ENCODE results near the gene SLC41A3. TPM values are rescaled to one million over a fixed set of nuclear protein-coding genes. Genes with fewer than 3 reads are reported as not detected.
A peak's percentile ranks its signal among the peaks of the same experiment; 100 is the strongest.

SLC41A3 gene
- polyA plus RNA-seq, 3 donors: 2.8 to 18.2 (median 13.6) TPM

DNA sequence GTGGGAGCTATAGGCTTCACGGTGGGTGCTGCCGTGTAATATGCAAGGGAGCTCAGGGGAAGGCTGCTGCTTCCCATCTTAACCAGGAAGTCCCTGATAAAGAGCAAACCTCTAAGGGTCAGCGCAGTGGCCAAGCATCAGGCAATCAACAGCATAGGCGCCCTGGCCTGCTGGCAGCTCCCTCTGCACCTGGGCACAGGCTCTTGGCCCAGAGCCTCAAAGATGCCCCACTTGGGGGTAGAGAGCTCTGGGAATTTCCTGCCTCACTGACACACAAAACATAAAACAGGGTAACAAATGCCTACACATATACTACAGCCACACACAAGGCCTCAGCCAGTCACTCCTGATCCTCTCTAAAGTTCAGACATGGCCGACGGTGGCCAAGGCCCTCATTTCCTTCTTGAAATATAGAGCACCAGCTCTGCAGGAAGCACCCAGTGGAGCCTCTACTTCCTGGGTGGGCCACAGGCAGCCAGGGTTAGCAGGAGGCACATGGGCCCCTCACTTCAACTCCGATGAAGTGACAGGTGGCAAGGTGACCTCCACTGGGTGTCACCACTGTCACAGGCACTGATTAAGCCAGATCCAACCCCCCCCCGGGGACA is 20.5 kb downstream of the SLC41A3 start:
- H3K36me3 Mint-ChIP-seq: peaks cover 15 to 31% of the 10 kb centered on the region in 2 donors
- WGBS (ENCODE audit: insufficient coverage): 68% methylated on average over 6 of the region's 8 CpGs
- no peak overlapping the region for H3K4me3 ChIP-seq (replicated peaks in 1 of 3; ENCODE audit: low read depth in 2 of 3, low read length in 3 of 3)
- H3K79me2 ChIP-seq (ENCODE audit: insufficient read depth, low read length): no peaks in the 10 kb centered on the region
- H3K4me3 Mint-ChIP-seq: no peak overlapping the region
- no peaks in the 10 kb centered on the region for H3K9me3 Mint-ChIP-seq
- H3K27ac ChIP-seq (ENCODE audit: low read depth in 1 of 2, low read length in 2 of 2): no peak overlapping the region
- no peak overlapping the region for H3K27ac Mint-ChIP-seq
- TF ChIP-seq, protein P1, sequence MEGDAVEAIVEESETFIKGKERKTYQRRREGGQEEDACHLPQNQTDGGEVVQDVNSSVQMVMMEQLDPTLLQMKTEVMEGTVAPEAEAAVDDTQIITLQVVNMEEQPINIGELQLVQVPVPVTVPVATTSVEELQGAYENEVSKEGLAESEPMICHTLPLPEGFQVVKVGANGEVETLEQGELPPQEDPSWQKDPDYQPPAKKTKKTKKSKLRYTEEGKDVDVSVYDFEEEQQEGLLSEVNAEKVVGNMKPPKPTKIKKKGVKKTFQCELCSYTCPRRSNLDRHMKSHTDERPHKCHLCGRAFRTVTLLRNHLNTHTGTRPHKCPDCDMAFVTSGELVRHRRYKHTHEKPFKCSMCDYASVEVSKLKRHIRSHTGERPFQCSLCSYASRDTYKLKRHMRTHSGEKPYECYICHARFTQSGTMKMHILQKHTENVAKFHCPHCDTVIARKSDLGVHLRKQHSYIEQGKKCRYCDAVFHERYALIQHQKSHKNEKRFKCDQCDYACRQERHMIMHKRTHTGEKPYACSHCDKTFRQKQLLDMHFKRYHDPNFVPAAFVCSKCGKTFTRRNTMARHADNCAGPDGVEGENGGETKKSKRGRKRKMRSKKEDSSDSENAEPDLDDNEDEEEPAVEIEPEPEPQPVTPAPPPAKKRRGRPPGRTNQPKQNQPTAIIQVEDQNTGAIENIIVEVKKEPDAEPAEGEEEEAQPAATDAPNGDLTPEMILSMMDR (IDR thresholded peaks at IDR 0.05): no peak
- no peak overlapping the region for H2AFZ ChIP-seq (ENCODE audit: insufficient read depth, low read depth, low read length, poor library complexity, severe bottlenecking)
- intact Hi-C loops (cut with micrococcal nuclease): no loop called here
- H4K20me1 ChIP-seq (ENCODE audit: insufficient read depth, low read length): no peaks in the 10 kb centered on the region
- H3K9me3 ChIP-seq (replicated peaks in 1 of 2; ENCODE audit: control insufficient read depth in 1 of 2, insufficient read depth in 1 of 2, low read length in 2 of 2): no peaks in the 10 kb centered on the region
- no peak for DNase-seq
- no peaks in the 10 kb centered on the region for H3K27me3 ChIP-seq (ENCODE audit: control insufficient read depth in 2 of 2, insufficient read depth in 2 of 2, low read length in 2 of 2)
- H3K4me1 ChIP-seq (ENCODE audit: control insufficient read depth in 1 of 2, insufficient read depth in 2 of 2, low read length in 2 of 2): no peaks in the 10 kb centered on the region
- no peaks in the 10 kb centered on the region for H3K36me3 ChIP-seq (replicated peaks in 1 of 2; ENCODE audit: control insufficient read depth in 1 of 2, insufficient read depth in 2 of 2, low read length in 2 of 2)
- no peak overlapping the region for H3K4me2 ChIP-seq (replicated peaks; ENCODE audit: extremely low read depth, low read length, poor library complexity, severe bottlenecking)
- peaks cover 14% of the 10 kb centered on the region for H3K4me1 Mint-ChIP-seq
- H3K9ac ChIP-seq (ENCODE audit: insufficient read depth, low read length, poor library complexity, severe bottlenecking): no peak overlapping the region
- peaks cover 0 to 2% (median 0%) of the 10 kb centered on the region in 3 donors for H3K27me3 Mint-ChIP-seq (ENCODE audit: low read depth in 3 of 3)

DNA sequence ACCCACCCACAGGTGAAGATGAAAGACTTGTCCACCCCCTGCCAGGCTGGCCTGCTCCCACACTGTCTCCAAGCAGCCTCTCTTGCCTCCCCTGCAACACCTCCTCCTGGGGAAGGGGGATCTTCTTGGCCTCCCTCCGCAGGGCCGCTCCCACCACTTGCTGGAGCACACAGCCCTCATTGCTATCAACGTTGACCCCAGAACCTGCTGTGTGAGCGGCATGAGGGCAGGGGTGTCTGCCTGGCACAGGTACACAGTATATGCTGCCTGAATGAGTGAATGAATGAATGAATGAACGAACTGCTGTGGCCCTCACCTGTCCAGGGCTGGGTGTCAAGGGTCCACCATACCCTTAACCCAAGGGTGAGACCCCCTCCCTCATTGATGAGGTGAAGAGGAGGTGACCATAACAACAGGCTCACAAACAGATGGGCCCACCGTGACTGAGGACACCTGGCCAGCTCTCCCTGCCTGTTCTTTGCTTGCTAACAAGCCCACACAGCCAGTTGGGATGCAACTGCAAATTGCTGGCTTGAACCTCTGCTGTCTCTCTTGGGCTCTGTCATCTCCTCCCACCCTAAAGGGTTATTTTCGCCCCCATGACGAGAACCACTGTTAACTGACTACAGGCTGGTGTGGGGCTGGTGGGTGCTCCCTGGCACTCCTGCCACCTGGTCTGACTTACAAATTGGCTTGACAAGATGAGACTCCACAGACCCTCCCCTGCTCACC is 22.5 kb downstream of the SLC41A3 start:
- Histone ChIP-seq H3K36me3 (replicated peaks in 1 of 2; ENCODE audit: control insufficient read depth in 1 of 2, insufficient read depth in 2 of 2, low read length in 2 of 2) (no peaks in the 10 kb centered on the region), H2AFZ (ENCODE audit: insufficient read depth, low read depth, low read length, poor library complexity, severe bottlenecking) (no peak overlapping the region), H3K27me3 (ENCODE audit: control insufficient read depth in 2 of 2, insufficient read depth in 2 of 2, low read length in 2 of 2) (no peaks in the 10 kb centered on the region), H3K9ac (ENCODE audit: insufficient read depth, low read length, poor library complexity, severe bottlenecking) (no peak overlapping the region), H3K4me1 (ENCODE audit: control insufficient read depth in 1 of 2, insufficient read depth in 2 of 2, low read length in 2 of 2) (no peaks in the 10 kb centered on the region), H3K4me3 (replicated peaks in 1 of 3; ENCODE audit: low read depth in 2 of 3, low read length in 3 of 3) (no peak overlapping the region), H4K20me1 (ENCODE audit: insufficient read depth, low read length) (no peaks in the 10 kb centered on the region), H3K9me3 (replicated peaks in 1 of 2; ENCODE audit: control insufficient read depth in 1 of 2, insufficient read depth in 1 of 2, low read length in 2 of 2) (no peaks in the 10 kb centered on the region), H3K27ac (ENCODE audit: low read depth in 1 of 2, low read length in 2 of 2) (no peak overlapping the region), H3K4me2 (replicated peaks; ENCODE audit: extremely low read depth, low read length, poor library complexity, severe bottlenecking) (no peak overlapping the region), H3K79me2 (ENCODE audit: insufficient read depth, low read length) (no peaks in the 10 kb centered on the region)
- peaks cover 7 to 25% of the 10 kb centered on the region in 2 donors for H3K36me3 Mint-ChIP-seq
- DNase-seq: no peak
- peak overlapping the region in 1 of 7 donors; percentile 42 for H3K27ac Mint-ChIP-seq
- intact Hi-C loops (cut with micrococcal nuclease): no loop called here
- H3K27me3 Mint-ChIP-seq (ENCODE audit: low read depth in 3 of 3): peaks cover 0 to 2% (median 0%) of the 10 kb centered on the region in 3 donors
- H3K9me3 Mint-ChIP-seq: peaks cover 0 to 2% (median 0%) of the 10 kb centered on the region in 7 donors
- no peak overlapping the region for H3K4me3 Mint-ChIP-seq
- WGBS (ENCODE audit: insufficient coverage): no CpG with 5 or more reads among the region's 8 CpGs
- TF ChIP-seq, protein P1 (IDR thresholded peaks at IDR 0.05): no peak
- peaks cover 19% of the 10 kb centered on the region for H3K4me1 Mint-ChIP-seq
